ENCODE data around the gene GAD1.

The GAD1 gene

DNA sequence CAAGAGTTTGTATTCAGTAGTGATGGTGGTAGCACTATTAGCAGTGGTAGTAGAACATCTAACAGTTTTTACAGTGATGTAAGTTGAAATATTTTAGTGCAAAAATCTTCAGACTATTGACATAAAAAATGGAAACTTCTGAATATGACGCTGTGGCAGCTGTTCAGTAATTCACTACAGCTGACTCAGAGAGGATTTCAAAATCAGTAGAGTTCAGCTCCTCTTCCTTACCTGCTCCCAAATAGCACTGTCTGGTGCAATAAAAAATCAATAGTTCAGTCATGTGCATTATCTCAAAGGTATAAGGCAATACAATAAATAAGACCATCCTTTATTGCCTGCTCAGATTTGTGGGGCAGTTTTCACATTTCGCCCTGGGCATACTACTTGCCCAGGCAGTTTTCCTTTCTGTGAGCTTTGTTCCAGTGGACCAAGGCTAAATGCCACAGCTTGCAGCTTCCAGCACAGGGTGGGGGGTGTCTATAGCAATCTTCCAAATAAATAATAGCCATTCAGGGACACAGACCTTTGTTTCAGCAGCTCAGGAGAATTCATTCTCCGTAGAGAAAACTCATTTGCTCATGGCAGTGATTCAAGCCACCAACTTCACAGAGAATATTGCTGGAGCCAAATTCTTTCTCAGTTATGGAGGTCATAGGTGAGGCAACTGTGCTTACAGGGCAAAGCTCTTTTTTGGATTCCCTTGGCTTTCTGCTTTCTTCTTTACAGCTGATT is 78.5 kb downstream of the GAD1 start:
- DNase-seq (ENCODE audit: low read depth), result no peak

GRCh38 chr2:170896622-170897021 is 79.9 kb downstream of the GAD1 start:
- DNase-seq (ENCODE audit: low read depth), result no peak

DNA sequence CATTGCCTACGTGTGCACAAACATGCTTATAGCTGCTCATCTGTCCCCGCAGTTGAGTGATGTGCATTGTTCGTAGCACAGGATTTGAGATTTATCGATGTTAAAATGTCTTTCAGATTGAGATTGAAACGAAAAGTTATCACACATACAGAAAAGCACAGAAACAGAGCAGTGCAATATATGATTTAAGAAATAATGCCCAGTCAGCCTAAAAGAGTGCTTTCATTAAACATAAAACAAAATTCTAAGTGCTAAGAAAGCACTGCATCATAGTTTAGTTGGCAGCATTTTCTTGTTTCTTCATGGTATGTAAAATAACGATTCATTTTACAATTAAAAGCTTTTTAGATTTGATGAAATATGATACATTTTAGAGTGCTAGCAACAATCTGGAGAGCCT is 80.4 kb downstream of the GAD1 start:
- DNase-seq (ENCODE audit: low read depth), result no peak

GRCh38 chr2:170905864-170906263 is 89.2 kb downstream of the GAD1 start:
- DNase-seq (ENCODE audit: low read depth), result no peak

Measured in activated gamma-delta T cell treated with anti-CD3 and anti-CD28 coated beads, Interleukin-2, amount 50 U/mL, for 16 hours (primary cell).